Ammon's horn (tissue), 1 donor: ENCODE data around the gene LRRC25.

Source experiments
- DNase-seq: peaks from one replicate; pipeline ENCODE4 v3.0.0-alpha.2; 2016; ENCODE audit warnings: low spot score

Gene LRRC25

DNA sequence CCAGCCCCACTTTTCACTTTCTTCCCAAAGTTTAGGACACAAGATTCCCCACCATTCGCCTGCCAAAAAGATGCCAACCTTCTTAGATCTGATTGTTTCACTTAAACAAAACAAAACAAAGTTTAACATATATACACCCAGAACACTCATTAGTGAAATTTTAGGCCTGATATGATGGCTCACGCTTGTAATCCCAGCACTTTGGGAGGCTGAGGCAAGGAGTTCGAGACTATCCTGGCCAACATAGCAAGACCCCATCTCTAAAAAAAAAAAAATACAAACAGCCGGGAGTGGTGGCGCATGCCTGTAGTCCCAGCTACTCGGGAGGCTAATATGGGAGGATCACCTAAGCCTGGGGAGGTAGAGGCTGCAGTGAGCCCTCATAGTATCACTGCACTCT, 52.1 kb downstream of the LRRC25 start:
- no peak for DNase-seq

DNA sequence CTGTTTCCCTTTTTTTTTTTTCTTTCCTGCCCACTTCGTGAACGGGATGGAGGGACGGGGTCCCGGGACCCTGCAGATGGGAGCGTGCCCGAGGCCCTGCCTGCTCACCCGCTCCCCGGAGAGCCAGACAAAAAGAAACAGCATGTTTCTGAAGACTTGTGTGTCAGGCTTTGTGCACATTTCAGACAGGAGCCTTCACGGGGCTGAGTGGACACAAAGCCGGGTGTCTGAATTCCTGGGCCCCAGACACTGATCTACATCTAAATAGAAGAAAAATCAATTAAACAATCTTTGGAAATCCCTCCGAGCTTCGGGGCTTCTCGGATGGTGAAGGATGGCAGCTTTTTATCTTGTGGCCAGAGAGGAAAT, 52.9 kb downstream of the LRRC25 start:
- no peak for DNase-seq

DNA sequence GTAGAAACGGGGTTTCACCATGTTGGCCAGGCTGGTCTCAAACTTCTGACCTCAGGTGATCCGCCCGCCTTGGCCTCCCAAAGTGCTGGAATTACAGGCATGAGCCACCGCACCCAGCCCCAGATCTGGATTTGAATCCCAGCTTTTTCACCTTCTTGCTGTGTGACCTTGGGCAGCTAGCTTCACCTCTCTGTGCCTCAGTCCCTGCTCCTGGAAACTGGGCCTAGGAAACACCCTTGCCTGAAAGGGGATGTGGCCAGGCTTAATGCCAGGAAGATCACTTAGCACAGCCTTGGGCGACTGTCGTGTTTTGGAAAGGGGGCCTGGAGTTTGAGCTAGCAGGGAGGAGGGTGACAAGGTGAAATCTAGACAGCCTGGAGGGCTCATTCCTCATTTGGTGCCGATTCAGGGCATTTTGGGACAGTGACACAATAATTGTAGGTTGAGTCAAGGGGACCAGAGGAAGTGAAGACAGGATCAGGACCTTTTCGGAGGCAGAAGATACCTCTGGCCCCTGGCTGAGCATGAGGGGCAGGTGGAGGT, 55.3 kb downstream of the LRRC25 start:
- DNase-seq: no peak
